HTERT RPE-1 (cell line): ENCODE results near the gene WDR17.

Source experiments
- in situ Hi-C: fragments of 300-500 bp; cut with MboI; formaldehyde crosslinking; loops from 4 replicates; pipeline ENCODE4 v1.14.3; 2020; ENCODE audit warnings: low sequenced_read_pairs

Gene WDR17

DNA sequence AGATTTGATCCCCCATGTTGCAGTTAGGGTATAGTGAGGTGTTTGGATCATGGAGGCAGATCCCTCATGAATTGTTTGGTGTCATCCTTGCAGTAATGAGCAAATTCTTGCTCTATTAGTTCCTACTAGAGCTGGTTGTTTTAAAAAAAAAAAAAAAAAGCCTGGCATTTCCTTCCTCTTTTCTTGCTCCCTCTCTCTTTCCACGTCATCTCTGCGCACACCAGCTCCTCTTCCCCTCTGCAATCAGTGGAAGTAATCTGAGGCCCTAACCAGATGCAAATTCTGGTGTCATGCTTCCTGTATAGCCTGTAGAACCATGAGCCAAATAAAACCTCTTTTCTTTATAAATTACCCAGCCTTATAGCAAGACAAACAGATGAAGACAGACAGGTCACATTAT is 24.5 kb downstream of the WDR17 start:
- in situ Hi-C loops = no loop called here

DNA sequence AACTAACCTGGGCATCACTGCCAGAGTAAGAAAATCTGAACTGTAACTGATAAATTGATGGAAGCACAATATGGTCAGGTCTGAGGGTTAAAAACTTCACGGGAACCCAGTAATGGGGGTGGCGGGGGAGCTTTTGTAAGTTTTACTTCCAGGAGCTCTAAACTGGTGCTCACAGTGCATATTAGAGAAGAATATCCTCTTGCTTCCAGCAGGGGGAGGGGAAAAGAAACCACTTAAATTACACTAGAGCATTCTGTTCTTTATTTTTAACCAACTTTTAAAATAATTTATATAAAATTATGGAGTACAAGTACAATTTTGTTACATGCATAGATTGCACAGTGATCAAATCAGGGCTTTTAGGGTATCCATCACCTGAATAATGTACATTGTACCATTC is 33.7 kb downstream of the WDR17 start:
- in situ Hi-C loops = no loop called here

DNA sequence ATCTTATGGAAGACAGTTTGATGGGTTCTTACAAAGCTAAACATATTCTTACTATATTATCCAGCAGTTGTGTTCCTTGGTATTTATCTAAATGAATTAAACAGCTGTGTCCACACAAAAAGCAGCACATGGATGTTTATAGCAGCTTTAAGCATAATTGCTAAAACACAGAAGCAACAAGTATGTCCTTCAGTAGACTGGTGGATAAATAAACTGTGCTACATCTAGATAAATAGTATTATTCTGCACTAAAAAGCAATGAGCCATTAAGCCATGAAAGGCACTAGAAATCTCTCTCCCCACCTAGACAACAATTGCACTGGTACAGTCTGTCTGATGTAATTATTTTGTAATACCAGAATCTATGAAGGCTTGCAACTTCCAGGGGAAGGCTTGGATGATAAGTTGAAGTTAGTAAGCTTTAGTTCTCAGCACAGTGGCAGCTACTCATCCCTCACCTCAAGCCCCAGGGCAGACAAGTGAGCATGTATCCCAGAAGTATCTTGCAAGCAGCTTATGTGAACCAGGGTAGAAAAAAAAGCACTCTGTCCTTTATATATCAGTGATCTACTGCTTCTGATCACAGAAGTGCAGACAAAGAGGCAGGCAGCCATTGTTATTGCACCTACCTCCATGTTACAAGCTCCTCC is 36.9 kb downstream of the WDR17 start:
- in situ Hi-C loops = no loop called here

- in situ Hi-C loops = no loop called here
Measured at GRCh38 chr4:176107695-176108094, 42.1 kb downstream of the WDR17 start.

DNA sequence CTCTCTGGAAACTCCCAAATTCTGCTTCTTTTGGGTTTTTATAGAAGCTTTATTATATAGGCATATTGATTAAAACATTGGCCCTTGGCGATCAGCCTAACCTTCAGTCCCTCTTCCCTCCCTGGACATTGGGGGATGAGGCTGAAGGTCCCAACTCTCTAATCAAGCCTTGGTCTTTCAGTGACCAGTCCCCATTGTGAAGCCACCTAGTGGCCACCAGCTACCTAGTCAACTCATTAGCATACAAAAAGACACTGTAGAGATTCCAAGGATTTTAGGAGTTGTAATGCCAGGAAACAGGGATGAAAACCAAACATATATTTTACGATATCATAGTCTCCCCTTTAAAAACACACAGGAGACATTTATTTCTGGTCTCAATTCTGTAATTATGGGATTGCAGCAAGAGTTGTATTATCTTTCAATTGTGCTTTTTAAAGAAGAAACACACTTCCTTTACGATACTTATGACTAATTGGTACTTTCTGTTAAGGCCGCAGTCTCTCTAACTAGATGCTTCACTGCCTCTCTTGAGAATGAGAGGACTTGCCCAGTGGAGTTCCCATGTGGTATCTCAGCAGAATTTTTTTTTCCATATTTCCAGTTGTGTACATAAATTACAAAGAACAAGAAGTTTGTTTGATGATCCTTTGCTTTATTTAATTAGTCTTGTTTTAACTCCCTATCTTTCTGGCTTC is 58.2 kb downstream of the WDR17 start:
- in situ Hi-C loops = no loop called here

DNA sequence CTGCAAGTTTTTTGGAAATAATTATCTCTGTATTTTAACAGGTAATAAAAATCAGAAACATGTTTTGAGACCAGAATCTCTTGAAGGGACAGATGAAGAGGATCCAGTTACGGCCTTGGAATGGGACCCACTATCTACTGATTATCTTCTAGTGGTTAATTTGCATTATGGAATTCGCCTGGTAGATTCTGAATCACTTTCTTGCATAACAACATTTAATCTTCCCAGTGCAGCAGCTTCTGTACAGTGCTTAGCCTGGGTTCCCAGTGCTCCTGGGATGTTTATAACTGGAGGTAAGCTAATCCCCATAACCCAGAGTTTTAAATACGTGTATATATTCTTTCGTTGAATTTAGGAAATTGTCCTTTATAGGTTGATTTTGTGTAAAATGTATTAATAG is 59.4 kb downstream of the WDR17 start:
- in situ Hi-C loops = no loop called here

GRCh38 chr4:176134670-176135069 is 69.0 kb downstream of the WDR17 start:
- in situ Hi-C loops = no loop called here

DNA sequence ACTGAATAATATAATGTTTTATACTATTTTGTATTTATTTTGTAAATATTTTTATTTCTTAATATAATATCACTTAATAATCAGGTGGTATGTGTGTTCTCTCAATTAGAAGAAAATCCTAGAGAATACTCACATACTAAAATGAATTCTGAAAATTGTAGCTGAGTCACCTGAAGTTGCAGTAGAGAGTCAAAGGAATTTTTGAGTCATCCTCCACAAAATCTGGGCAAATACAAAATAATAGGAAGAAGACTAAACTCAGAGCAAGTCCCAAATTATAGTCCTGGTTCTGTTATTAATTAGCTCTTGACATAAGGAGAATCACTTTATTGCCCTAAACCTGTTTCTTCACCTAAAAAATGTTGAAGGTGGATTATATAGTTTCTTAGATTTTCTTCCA is 72.0 kb downstream of the WDR17 start:
- in situ Hi-C loops = no loop called here

DNA sequence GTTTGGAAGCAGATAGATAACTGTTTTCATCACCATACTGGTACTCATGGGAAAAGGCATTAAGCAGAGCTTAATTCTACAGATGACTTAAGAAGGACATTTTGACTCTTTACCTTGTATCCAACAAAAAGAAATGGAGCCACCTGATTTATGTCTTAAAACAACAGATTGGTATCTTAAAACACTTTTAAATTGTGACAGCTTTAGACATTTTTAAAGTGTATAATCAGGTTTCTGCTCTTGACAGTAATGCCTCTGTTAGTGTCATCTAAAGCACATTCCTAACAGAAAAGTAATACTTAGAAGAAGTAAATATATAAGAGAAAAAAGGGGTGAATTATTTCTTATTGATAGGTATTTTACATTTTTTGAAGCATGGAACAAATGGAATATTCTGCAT is 73.9 kb downstream of the WDR17 start:
- in situ Hi-C loops = no loop called here

GRCh38 chr4:176142253-176142652 is 76.6 kb downstream of the WDR17 start:
- in situ Hi-C loops = no loop called here

- in situ Hi-C loops = no loop called here
Measured at GRCh38 chr4:176149680-176150355, 84.2 kb downstream of the WDR17 start.

GRCh38 chr4:176150356-176150682 is 84.7 kb downstream of the WDR17 start:
- in situ Hi-C loops = no loop called here

DNA sequence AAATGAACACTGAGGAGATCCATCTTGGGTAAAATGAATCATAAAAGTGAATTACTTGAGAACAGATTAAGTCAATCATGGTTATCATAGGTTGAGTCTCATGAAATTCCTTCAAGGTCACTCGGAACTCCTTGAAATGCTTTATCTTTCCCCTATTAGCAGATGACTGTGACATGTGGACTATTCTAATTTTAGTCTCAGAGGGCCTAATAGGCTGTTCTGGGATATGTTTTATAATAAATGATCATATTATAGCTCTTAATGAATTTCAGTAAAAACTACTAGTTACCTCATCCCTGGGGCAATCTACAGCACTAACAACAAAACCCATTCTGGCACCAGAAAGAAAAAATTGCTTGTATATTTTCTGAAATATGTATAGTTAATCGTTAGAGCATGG is 85.1 kb downstream of the WDR17 start:
- in situ Hi-C loops = no loop called here

DNA sequence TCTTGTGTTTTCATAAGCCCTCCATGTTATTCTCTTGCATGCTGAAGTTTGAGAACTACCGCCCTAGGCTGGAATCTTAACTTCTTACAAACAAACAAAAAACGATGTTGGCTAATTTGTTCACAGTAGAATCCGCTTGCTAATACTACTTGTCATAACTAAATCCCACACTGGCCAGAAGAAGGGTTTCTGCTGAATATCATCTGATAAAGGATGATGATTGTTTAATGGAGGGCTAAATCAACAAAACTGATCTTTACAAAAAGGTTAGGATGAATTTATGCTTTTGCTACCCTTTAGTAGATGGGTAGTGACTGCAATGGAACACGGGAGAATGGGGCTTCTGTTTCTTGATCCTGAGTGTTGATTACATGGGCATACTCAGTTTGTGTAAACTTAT is 87.5 kb downstream of the WDR17 start:
- in situ Hi-C loops = no loop called here

DNA sequence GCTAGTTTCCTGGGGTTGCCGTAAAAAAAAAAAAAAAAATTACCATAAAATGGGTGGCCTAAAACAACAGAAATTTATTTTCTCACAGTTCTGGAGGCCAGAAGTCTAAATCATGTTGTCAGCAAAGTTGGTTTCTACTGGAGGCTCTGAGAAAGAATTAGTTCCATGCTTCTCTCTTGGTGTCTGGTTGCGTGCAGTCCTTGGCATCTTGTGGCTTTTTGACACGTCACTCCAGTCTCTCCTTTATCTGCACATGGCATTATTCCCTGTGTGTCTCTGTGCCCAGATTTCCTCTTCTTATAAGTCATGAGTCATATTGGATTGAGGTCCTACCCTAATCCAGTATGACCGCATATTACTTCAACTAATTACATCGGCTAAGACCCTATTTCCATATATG is 91.0 kb downstream of the WDR17 start:
- in situ Hi-C loops = no loop called here

DNA sequence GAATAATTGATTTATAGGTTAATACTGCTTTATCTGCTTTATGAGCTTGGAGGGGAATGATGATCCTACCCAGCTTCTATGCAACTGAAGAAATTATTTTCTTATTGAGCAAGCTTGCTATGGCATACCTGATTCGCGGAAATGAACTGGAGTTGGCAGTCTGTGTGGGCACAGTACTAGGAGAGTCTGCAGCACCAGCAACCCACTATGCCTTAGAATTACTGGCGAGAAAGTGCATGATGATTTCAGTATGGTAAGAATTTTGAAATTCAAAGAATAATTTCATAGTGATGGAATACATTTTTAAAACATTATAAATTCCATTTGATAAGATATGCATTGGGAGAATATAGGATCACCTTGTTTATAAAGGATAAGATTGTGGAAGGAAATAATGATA is 97.4 kb downstream of the WDR17 start:
- in situ Hi-C loops = no loop called here

- in situ Hi-C loops = no loop called here
Measured at GRCh38 chr4:176185051-176185450, 119.4 kb downstream of the WDR17 start.

- in situ Hi-C loops = no loop called here
Measured at GRCh38 chr4:176186067-176186466, 120.4 kb downstream of the WDR17 start.

DNA sequence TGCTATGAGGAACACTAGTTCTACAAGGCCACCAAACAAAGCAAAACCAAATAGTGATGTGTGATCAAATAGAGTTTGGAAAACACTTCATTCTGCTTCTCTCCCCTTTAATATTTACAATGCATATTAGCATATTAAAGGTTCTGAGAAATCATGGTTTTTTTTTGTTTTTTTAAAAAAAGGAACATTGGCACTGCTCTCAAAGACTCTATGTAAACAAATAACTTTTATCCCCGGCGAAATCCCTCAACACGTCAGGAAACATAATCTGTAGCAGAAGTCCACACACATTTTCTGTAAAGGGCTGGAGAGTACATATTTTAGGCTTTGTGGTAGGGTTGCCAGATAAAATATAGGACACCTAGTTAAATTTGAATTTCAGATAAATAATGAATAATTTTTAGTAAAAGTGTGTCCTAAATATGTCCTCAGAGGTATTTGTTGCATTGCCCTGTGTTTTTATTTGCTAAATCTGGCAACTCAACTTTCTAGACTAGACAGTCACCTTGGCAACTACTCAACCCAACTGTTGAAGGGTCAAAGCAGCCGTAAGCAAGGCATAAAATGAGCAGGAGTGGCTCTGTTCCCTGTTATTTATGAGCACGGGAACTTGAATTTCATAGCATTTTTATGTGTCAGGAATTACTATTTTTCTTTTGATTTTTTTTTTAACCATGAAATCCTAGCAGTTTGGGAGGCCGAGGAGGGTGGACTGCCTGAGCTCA is 121.2 kb downstream of the WDR17 start:
- in situ Hi-C loops = no loop called here

- in situ Hi-C loops = no loop called here
Measured at GRCh38 chr4:176187624-176188023, 122.0 kb downstream of the WDR17 start.

GRCh38 chr4:176188654-176189053 is 123.0 kb downstream of the WDR17 start:
- in situ Hi-C loops = no loop called here
